GM12873 (cell line): ENCODE data around the gene MAB21L4.

Experiments
- CTCF ChIP-seq: IDR thresholded peaks from 2 replicates; pipeline ENCODE4 v1.5.1; 2012; ENCODE audit warnings: low read depth, mild to moderate bottlenecking, moderate library complexity, low read length, control low read depth; ENCODE audit not compliant: insufficient read depth; ENCODE audit errors: missing control alignments

MAB21L4 gene

GRCh38 chr2:240871071-240871958 is 24.6 kb downstream of the MAB21L4 start:
- no peak for TF ChIP-seq CTCF

GRCh38 chr2:240869956-240870875 is 25.7 kb downstream of the MAB21L4 start:
- TF ChIP-seq CTCF, result no peak

- TF ChIP-seq CTCF, result no peak
Observed at GRCh38 chr2:240869109-240869955, 26.6 kb downstream of the MAB21L4 start.

- no peak for TF ChIP-seq CTCF
Observed at GRCh38 chr2:240868286-240869108, 27.5 kb downstream of the MAB21L4 start, which contains the start of gene AGXT. Gene AGXT (plus strand): TSS chr2:240868824. CDS start chr2:240868866, 42 bp downstream.

- no peak for TF ChIP-seq CTCF
Observed at GRCh38 chr2:240865391-240865790, 30.6 kb downstream of the MAB21L4 start.

GRCh38 chr2:240864475-240864874 is 31.5 kb downstream of the MAB21L4 start:
- no peak for TF ChIP-seq CTCF
